ENCODE measurements around the gene OR2H2. TPM values are rescaled to one million over a fixed set of nuclear protein-coding genes. Genes with fewer than 3 reads are reported as not detected.

Gene OR2H2
- polyA plus RNA-seq, 2 of the 4 experiments (the other 2 are of a cell fraction), result not detected

GRCh38 chr6:29619578-29620160, 34.7 kb downstream of the OR2H2 start:
- ChIA-PET CTCF (interaction anchor here (1.3 kb wide), 2 partner anchors 34 to 782 kb away, joined by 3 read pairs; no protein-coding TSS in a partner anchor), POLR2A (no interaction called here)
- no peak for ATAC-seq
- Histone ChIP-seq H3K4me1 (no peaks in the 10 kb centered on the region), H3K4me2 (no peak overlapping the region), H3K9me3 (no peaks in the 10 kb centered on the region), H3K27ac (no peak overlapping the region), H3K4me3 (no peak overlapping the region)
- no peak for FAIRE-seq
- WGBS (ENCODE audit: missing lambda C conversion rate), result 92% methylated on average over 1 of the region's 1 CpG
- DNase-seq (ENCODE audit: low read depth in 1 of 2, low spot score in 1 of 2), result no peak
- TF ChIP-seq CHD2 (IDR thresholded peaks at IDR 0.05; ENCODE audit: low read length, partially characterized antibody) (no peak), POLR2A (IDR thresholded peaks at IDR 0.05; ENCODE audit: low read length) (no peak), FOSL2 (IDR thresholded peaks at IDR 0.05) (no peak), FOSL2 (CRISPR knock-in tag; IDR thresholded peaks at IDR 0.05) (0 out of 2 replicates have a peak, but pooled peaks have one; percentile 11), ESRRA (IDR thresholded peaks at IDR 0.05; ENCODE audit: borderline replicate concordance, low read length) (no peak), ZC3H11A (IDR thresholded peaks at IDR 0.05) (no peak)

- ChIA-PET POLR2A (no interaction called here), CTCF (interaction anchor here (1.3 kb wide), 2 partner anchors 33 to 783 kb away, joined by 3 read pairs; no protein-coding TSS in a partner anchor)
- no peaks in the 10 kb centered on the region for H3K4me1 ChIP-seq
- H3K27ac ChIP-seq, result no peak overlapping the region
- FAIRE-seq, result no peak
- no peak for ATAC-seq
- no peaks in the 10 kb centered on the region for H3K9me3 ChIP-seq
- H3K4me3 ChIP-seq, result no peak overlapping the region
- 76% methylated on average over 4 of the region's 4 CpGs for WGBS (ENCODE audit: missing lambda C conversion rate)
- H3K4me2 ChIP-seq, result no peak overlapping the region
- TF ChIP-seq ZC3H11A (IDR thresholded peaks at IDR 0.05) (no peak), POLR2A (IDR thresholded peaks at IDR 0.05; ENCODE audit: low read length) (no peak), RNF2 (IDR thresholded peaks at IDR 0.05; ENCODE audit: borderline replicate concordance, low read depth) (no peak), ZFP36 (IDR thresholded peaks at IDR 0.05; ENCODE audit: borderline replicate concordance, partially characterized antibody) (no peak), NR3C1 (IDR thresholded peaks at IDR 0.05) (no peak)
- TF ChIP-seq, protein P1, sequence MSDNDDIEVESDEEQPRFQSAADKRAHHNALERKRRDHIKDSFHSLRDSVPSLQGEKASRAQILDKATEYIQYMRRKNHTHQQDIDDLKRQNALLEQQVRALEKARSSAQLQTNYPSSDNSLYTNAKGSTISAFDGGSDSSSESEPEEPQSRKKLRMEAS (IDR thresholded peaks at IDR 0.05), result no peak
- no peak for DNase-seq (ENCODE audit: low read depth in 1 of 2, low spot score in 1 of 2)
These were observed 35.7 kb downstream of the OR2H2 start for GRCh38 chr6:29620630-29621029.

- DNase-seq (ENCODE audit: low read depth in 1 of 2, low spot score in 1 of 2), result no peak
- Histone ChIP-seq H3K27ac (no peak overlapping the region), H3K4me3 (no peak overlapping the region), H3K4me1 (peaks cover 6% of the 10 kb centered on the region; the same call in 2 of the 3 replicates), H3K9me3 (no peaks in the 10 kb centered on the region), H3K4me2 (no peak overlapping the region)
- WGBS (ENCODE audit: missing lambda C conversion rate), result 74% methylated on average over 3 of the region's 3 CpGs
- no peak for ATAC-seq
- CTCF ChIA-PET, result interaction anchor here (1.4 kb wide), 1 partner anchor 29 kb away, joined by 4 read pairs; no protein-coding TSS in a partner anchor
- no peak for TF ChIP-seq ELK1 (IDR thresholded peaks at IDR 0.05; ENCODE audit: low read depth, low read length)
- TF ChIP-seq HDAC2 (IDR thresholded peaks at IDR 0.05), result no peak
- no peak for TF ChIP-seq CTCF (IDR thresholded peaks at IDR 0.05)
- no peak for TF ChIP-seq JUN (IDR thresholded peaks at IDR 0.05)
- TF ChIP-seq RFX5 (IDR thresholded peaks at IDR 0.05), result no peak
- no peak for TF ChIP-seq CEBPB (IDR thresholded peaks at IDR 0.05)
- no peak for TF ChIP-seq FOSB (CRISPR knock-in tag; IDR thresholded peaks at IDR 0.05)
- TF ChIP-seq FOSL2 (IDR thresholded peaks at IDR 0.05), result no peak
- no peak for TF ChIP-seq FOSL2 (CRISPR knock-in tag; IDR thresholded peaks at IDR 0.05)
- TF ChIP-seq MAFK (IDR thresholded peaks at IDR 0.05; ENCODE audit: partially characterized antibody), result no peak
- TF ChIP-seq HOXB5 (CRISPR knock-in tag; IDR thresholded peaks at IDR 0.05), result no peak
- TF ChIP-seq ESRRA (IDR thresholded peaks at IDR 0.05; ENCODE audit: borderline replicate concordance, low read length), result no peak
- no peak for TF ChIP-seq RCOR1 (IDR thresholded peaks at IDR 0.05; ENCODE audit: low read depth, low read length)
- no peak for FAIRE-seq
- POLR2A ChIA-PET, result interaction anchor here (0.7 kb wide), 1 partner anchor 8 kb away, joined by 3 read pairs; the partner anchor contains the start of gene GABBR1
These were observed 39.6 kb downstream of the OR2H2 start for GRCh38 chr6:29624520-29624961.

All from A549 (cell line).